Subcutaneous abdominal adipose tissue (tissue), 5 donors: ENCODE data around the gene ARNT2.
"Not testable (repeated sequence)": the region's sequence is repeated elsewhere in the genome, so short reads cannot be mapped to it uniquely, and the experiment has no call there.

ENCODE experiments used
- H3K27ac ChIP-seq: one replicate; pipeline ENCODE4 v1.7.0; 2013; ENCODE audit warnings: low read depth, mild to moderate bottlenecking, inconsistent platforms, low read length, moderate library complexity
- H3K27me3 ChIP-seq, 5 donors: one replicate each; pipeline ENCODE4 v1.7.0; 2013; ENCODE audit warnings: low read length in 5 of 5, inconsistent platforms in 1 of 5; ENCODE audit not compliant: control insufficient read depth in 5 of 5, insufficient read depth in 4 of 5
- H3K36me3 ChIP-seq, 5 donors: one replicate each; pipeline ENCODE4 v1.7.0; 2013; ENCODE audit warnings: low read length in 5 of 5; ENCODE audit not compliant: control insufficient read depth in 5 of 5, insufficient read depth in 5 of 5
- H3K4me1 ChIP-seq, 5 donors: one replicate each; pipeline ENCODE4 v1.7.0; 2013; ENCODE audit warnings: low read length in 5 of 5, mild to moderate bottlenecking in 3 of 5, moderate library complexity in 1 of 5; ENCODE audit not compliant: control insufficient read depth in 5 of 5, insufficient read depth in 5 of 5
- H3K4me3 ChIP-seq, 5 donors: one replicate each; pipeline ENCODE4 v1.7.0; 2013; ENCODE audit warnings: low read length in 5 of 5, low read depth in 1 of 5
- H3K9ac ChIP-seq, 5 donors: one replicate each; pipeline ENCODE4 v1.7.0; 2013; ENCODE audit warnings: low read length in 5 of 5, mild to moderate bottlenecking in 4 of 5, moderate library complexity in 3 of 5
- H3K9me3 ChIP-seq, 5 donors: one replicate each; pipeline ENCODE4 v1.7.0; 2013; ENCODE audit warnings: low read length in 5 of 5; ENCODE audit not compliant: control insufficient read depth in 5 of 5
- donor health status: healthy.
- donor health status: healthy.
- donor health status: healthy.
- donor health status: healthy.
- donor health status: healthy.

The ARNT2 gene

GRCh38 chr15:80641384-80641783 lies 237.2 kb downstream of the ARNT2 start:
- Histone ChIP-seq H3K27me3 (peaks cover 0 to 4% (median 0%) of the 10 kb centered on the region in 5 donors), H3K27ac (no peak overlapping the region), H3K4me3 (no peak overlapping the region), H3K9me3 (peaks cover 0 to 13% (median 8%) of the 10 kb centered on the region in 5 donors), H3K36me3 (no peaks in the 10 kb centered on the region), H3K4me1 (peaks cover 0 to 4% (median 0%) of the 10 kb centered on the region in 5 donors), H3K9ac (no peak overlapping the region)

GRCh38 chr15:80643431-80643951 lies 239.3 kb downstream of the ARNT2 start:
- peaks cover 0 to 13% (median 8%) of the 10 kb centered on the region in 5 donors for H3K9me3 ChIP-seq
- H3K36me3 ChIP-seq: no peaks in the 10 kb centered on the region
- H3K27me3 ChIP-seq: peaks cover 0 to 4% (median 0%) of the 10 kb centered on the region in 5 donors
- H3K27ac ChIP-seq: no peak overlapping the region
- no peak overlapping the region for H3K9ac ChIP-seq
- H3K4me1 ChIP-seq: no peaks in the 10 kb centered on the region
- H3K4me3 ChIP-seq: no peak overlapping the region

GRCh38 chr15:80645494-80646065 lies 241.4 kb downstream of the ARNT2 start:
- Histone ChIP-seq H3K27ac (no peak overlapping the region), H3K4me1 (no peaks in the 10 kb centered on the region), H3K9ac (no peak overlapping the region), H3K4me3 (no peak overlapping the region), H3K27me3 (peaks cover 0 to 4% (median 0%) of the 10 kb centered on the region in 5 donors), H3K36me3 (no peaks in the 10 kb centered on the region), H3K9me3 (peaks cover 0 to 7% (median 5%) of the 10 kb centered on the region in 5 donors)

GRCh38 chr15:80647424-80647823 lies 243.2 kb downstream of the ARNT2 start:
- peaks cover 4 to 12% (median 10%) of the 10 kb centered on the region in 5 donors for H3K9me3 ChIP-seq
- not testable (repeated sequence) for H3K9ac ChIP-seq, H3K4me3 ChIP-seq, H3K27ac ChIP-seq, H3K36me3 ChIP-seq, H3K27me3 ChIP-seq, H3K4me1 ChIP-seq
